Endodermal cell (in vitro differentiated cells): ENCODE data around the gene UBXN10. TPM values are rescaled to one million over a fixed set of nuclear protein-coding genes. Genes with fewer than 3 reads are reported as not detected.
"Not testable (repeated sequence)": the region's sequence is repeated elsewhere in the genome, so short reads cannot be mapped to it uniquely, and the experiment has no call there.

Source experiments
- DNase-seq: peaks from one replicate; pipeline ENCODE4 v3.0.0-alpha.2; 2017
- H3K27ac ChIP-seq: 2 replicates; pipeline ENCODE4 v1.5.1; 2013; ENCODE audit warnings: mild to moderate bottlenecking, low read depth, low read length, moderate library complexity
- H3K27me3 ChIP-seq: 2 replicates; pipeline ENCODE4 v1.6.1; 2013; ENCODE audit warnings: mild to moderate bottlenecking, low read length, moderate library complexity; ENCODE audit not compliant: insufficient read depth, control insufficient read depth, poor library complexity, severe bottlenecking
- H3K36me3 ChIP-seq: 2 replicates; pipeline ENCODE4 v1.7.0; 2013; ENCODE audit warnings: mild to moderate bottlenecking, low read length, moderate library complexity; ENCODE audit not compliant: control insufficient read depth, insufficient read depth
- H3K4me1 ChIP-seq: one replicate; pipeline ENCODE4 v1.7.0; 2013; ENCODE audit warnings: low read length; ENCODE audit not compliant: control insufficient read depth, insufficient read depth
- H3K4me3 ChIP-seq: 2 replicates; pipeline ENCODE4 v1.5.1; 2013; ENCODE audit warnings: mild to moderate bottlenecking, low read length, moderate library complexity
- H3K9ac ChIP-seq: 2 replicates; pipeline ENCODE4 v1.6.1; 2013; ENCODE audit warnings: mild to moderate bottlenecking, low read length, moderate library complexity; ENCODE audit not compliant: poor library complexity, severe bottlenecking; ENCODE audit errors: extremely low read depth
- H3K9me3 ChIP-seq: 2 replicates; pipeline ENCODE4 v1.6.1; 2013; ENCODE audit warnings: mild to moderate bottlenecking, low read length, moderate library complexity; ENCODE audit not compliant: control insufficient read depth
- H3K27ac Mint-ChIP-seq: 2 replicates; pipeline ENCODE4 v1.8.0; 2020; ENCODE audit warnings: mixed read lengths
- H3K27me3 Mint-ChIP-seq: 2 replicates; pipeline ENCODE4 v1.8.0; 2021; ENCODE audit warnings: mild to moderate bottlenecking, mixed read lengths; ENCODE audit not compliant: insufficient read depth
- H3K36me3 Mint-ChIP-seq: 2 replicates; pipeline ENCODE4 v1.8.0; 2020; ENCODE audit warnings: low read depth, mixed read lengths
- H3K4me1 Mint-ChIP-seq: 2 replicates; pipeline ENCODE4 v1.8.0; 2020; ENCODE audit warnings: mixed read lengths
- H3K4me3 Mint-ChIP-seq: 2 replicates; pipeline ENCODE4 v1.8.0; 2020; ENCODE audit warnings: mild to moderate bottlenecking, moderate library complexity, mixed read lengths
- H3K9me3 Mint-ChIP-seq: 2 replicates; pipeline ENCODE4 v1.8.0; 2020; ENCODE audit warnings: mild to moderate bottlenecking, mixed read lengths
- WGBS, 2 experiments: methylation state at CpG; one replicate each; pipeline versions ENCODE4 v1.1.5 to v1.1.7; 2013; ENCODE audit warnings: missing lambda C conversion rate in 2 of 2, mixed read lengths in 1 of 2; ENCODE audit not compliant: insufficient coverage in 1 of 2, insufficient read length in 1 of 2; 5-methylcytosine and 5-hydroxymethylcytosine counted together
- total RNA-seq, 2 donors: library from RNA; stranded (reverse); fragmentation: NEBNext Ultra II Directional in 1 of 2; extraction: Animal tissue kit (Norgen Biotek cat#: 25700) in 1 of 2; gene quantifications; 2 replicates in 1 of 2; 3 replicates in 1 of 2; pipeline ENCODE4 v1.2.1, GENCODE V29; 2021
- TF ChIP-seq, protein P1 (sequence below): fragments of 200-600 bp; sonication (generic); conservative IDR thresholded peaks from 2 replicates; pipeline ENCODE4 v1.5.0; 2021; ENCODE audit warnings: antibody characterized with exemption, mild to moderate bottlenecking

The UBXN10 gene
- total RNA-seq, 2 donors from 2014 or later = 1.7 to 2.6 TPM

DNA sequence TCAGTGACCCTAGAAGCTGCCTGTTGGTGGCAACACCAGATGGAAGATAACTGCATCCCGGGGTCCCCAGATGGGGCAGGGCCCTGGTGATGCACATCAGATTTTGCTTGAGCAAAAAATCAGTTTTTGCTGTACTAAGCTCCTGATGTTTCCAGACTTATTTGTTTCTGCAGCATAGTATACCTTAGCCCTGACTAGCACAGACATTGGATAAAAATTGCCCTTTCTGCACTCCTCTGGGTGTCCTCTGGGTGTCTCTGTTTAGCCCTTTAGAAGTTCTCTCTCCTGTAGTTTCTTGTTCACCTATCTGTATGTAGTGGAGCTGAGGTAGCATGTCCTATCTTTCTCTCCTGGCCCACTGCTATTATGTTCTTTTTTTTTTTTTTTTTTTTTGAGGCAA lies 30.7 kb downstream of the UBXN10 start:
- 89 to 93% methylated on average over 1 of the region's 1 CpG for WGBS, 2 experiments
- H3K27me3 Mint-ChIP-seq = peaks cover 12% of the 10 kb centered on the region
- no peak overlapping the region for H3K9ac ChIP-seq
- no peaks in the 10 kb centered on the region for H3K9me3 ChIP-seq
- no peaks in the 10 kb centered on the region for H3K4me1 ChIP-seq
- H3K27ac ChIP-seq = no peak overlapping the region
- H3K36me3 Mint-ChIP-seq = no peaks in the 10 kb centered on the region
- peak; percentile 66 for DNase-seq
- H3K4me3 Mint-ChIP-seq = no peak overlapping the region
- peaks cover 7% of the 10 kb centered on the region for H3K4me1 Mint-ChIP-seq
- H3K36me3 ChIP-seq = no peaks in the 10 kb centered on the region
- TF ChIP-seq, protein P1, sequence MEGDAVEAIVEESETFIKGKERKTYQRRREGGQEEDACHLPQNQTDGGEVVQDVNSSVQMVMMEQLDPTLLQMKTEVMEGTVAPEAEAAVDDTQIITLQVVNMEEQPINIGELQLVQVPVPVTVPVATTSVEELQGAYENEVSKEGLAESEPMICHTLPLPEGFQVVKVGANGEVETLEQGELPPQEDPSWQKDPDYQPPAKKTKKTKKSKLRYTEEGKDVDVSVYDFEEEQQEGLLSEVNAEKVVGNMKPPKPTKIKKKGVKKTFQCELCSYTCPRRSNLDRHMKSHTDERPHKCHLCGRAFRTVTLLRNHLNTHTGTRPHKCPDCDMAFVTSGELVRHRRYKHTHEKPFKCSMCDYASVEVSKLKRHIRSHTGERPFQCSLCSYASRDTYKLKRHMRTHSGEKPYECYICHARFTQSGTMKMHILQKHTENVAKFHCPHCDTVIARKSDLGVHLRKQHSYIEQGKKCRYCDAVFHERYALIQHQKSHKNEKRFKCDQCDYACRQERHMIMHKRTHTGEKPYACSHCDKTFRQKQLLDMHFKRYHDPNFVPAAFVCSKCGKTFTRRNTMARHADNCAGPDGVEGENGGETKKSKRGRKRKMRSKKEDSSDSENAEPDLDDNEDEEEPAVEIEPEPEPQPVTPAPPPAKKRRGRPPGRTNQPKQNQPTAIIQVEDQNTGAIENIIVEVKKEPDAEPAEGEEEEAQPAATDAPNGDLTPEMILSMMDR = peak; percentile 71
- peaks cover 27% of the 10 kb centered on the region for H3K27me3 ChIP-seq
- peaks cover 7% of the 10 kb centered on the region for H3K9me3 Mint-ChIP-seq
- no peak overlapping the region for H3K27ac Mint-ChIP-seq
- no peak overlapping the region for H3K4me3 ChIP-seq

DNA sequence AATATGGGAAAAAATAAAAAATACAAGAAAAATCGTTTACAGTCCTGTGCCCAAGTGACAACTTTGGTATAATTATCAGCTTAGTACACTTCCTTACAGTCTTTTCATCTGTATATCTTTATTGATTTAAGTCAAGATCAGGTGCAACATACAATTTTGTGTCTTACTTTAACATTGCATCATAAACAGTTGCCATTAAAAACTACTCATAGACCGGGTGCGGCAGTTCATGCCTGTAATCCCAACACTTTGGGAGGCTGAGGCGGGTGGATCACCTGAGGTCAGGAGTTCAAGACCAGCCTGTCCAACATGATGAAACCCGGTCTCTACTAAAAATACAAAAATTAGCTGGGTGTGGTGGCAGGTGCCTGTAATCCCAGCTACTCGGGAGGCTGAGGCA lies 33.2 kb downstream of the UBXN10 start:
- not testable (repeated sequence) for H3K4me1 Mint-ChIP-seq, H3K9ac ChIP-seq, H3K36me3 Mint-ChIP-seq, H3K9me3 ChIP-seq, H3K27ac Mint-ChIP-seq, H3K27ac ChIP-seq, H3K4me1 ChIP-seq, DNase-seq, H3K4me3 ChIP-seq, H3K9me3 Mint-ChIP-seq, H3K36me3 ChIP-seq, H3K4me3 Mint-ChIP-seq
- H3K27me3 Mint-ChIP-seq = peaks cover 23% of the 10 kb centered on the region
- WGBS, 2 experiments = 90 to 94% methylated on average over 5 to 6 of the region's 6 CpGs
- H3K27me3 ChIP-seq = peaks cover 27% of the 10 kb centered on the region

DNA sequence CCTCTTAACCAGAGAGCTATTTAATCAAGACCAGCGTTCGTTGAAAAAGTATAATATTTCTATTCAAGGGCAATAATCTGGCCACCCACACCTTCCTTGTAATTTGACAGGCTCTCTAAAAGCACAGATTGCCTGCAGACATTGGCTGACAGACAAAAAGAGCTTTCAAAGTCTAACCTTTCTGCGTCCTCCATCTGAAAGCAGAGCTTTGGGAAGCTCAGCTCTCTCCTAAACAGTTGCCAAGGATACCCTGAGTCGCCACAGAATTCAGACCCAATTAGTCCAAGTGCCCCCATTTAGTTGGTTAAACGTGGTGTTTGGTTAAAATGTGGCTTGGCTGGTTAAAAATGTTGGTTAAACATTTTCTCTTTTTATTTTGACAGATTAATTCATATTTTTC lies 34.1 kb downstream of the UBXN10 start:
- Histone ChIP-seq H3K27me3 (peaks cover 19% of the 10 kb centered on the region), H3K36me3 (no peaks in the 10 kb centered on the region), H3K9ac (no peak overlapping the region), H3K4me3 (no peak overlapping the region), H3K27ac (no peak overlapping the region), H3K4me1 (no peaks in the 10 kb centered on the region), H3K9me3 (no peaks in the 10 kb centered on the region)
- H3K9me3 Mint-ChIP-seq = peaks cover 7% of the 10 kb centered on the region
- no peaks in the 10 kb centered on the region for H3K36me3 Mint-ChIP-seq
- DNase-seq = no peak
- peaks cover 3% of the 10 kb centered on the region for H3K4me1 Mint-ChIP-seq
- H3K27ac Mint-ChIP-seq = no peak overlapping the region
- TF ChIP-seq, protein P1 = no peak
- 85 to 86% methylated on average over 4 to 5 of the region's 5 CpGs for WGBS, 2 experiments
- H3K27me3 Mint-ChIP-seq = peaks cover 27% of the 10 kb centered on the region
- H3K4me3 Mint-ChIP-seq = no peak overlapping the region

DNA sequence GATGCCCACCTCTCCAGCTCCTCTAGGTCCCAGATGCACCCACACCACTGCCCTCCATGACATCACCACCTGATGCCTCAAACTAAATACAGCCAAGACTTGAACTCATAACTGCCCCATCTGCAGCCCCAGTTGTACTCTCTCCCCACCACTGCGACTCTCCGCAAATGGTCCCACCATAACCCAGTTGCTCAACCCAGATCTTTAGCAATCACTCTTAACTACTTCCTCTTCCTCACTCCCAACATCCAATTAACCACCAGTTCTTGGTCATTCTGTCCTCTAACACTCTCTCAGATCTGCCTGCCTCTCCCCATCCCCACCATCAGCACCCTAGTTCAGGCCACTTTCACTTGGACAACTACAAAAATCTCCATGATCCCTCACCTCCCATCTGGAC lies 37.2 kb downstream of the UBXN10 start:
- DNase-seq = no peak
- Histone ChIP-seq H3K4me1 (no peaks in the 10 kb centered on the region), H3K36me3 (no peaks in the 10 kb centered on the region), H3K9me3 (no peaks in the 10 kb centered on the region), H3K4me3 (no peak overlapping the region), H3K9ac (no peak overlapping the region), H3K27me3 (peaks cover 16% of the 10 kb centered on the region), H3K27ac (no peak overlapping the region)
- TF ChIP-seq, protein P1 = no peak
- Mint-ChIP-seq H3K4me3 (no peak overlapping the region), H3K27me3 (peaks cover 37% of the 10 kb centered on the region), H3K36me3 (no peaks in the 10 kb centered on the region), H3K27ac (no peak overlapping the region), H3K9me3 (no peaks in the 10 kb centered on the region), H3K4me1 (peaks cover 7% of the 10 kb centered on the region)
- WGBS, 2 experiments = 92 to 97% methylated on average over 2 of the region's 2 CpGs
